Measurements from ENCODE around the gene ANO10.
"Not testable (repeated sequence)": the region's sequence is repeated elsewhere in the genome, so short reads cannot be mapped to it uniquely, and the experiment has no call there.

The ANO10 gene

DNA sequence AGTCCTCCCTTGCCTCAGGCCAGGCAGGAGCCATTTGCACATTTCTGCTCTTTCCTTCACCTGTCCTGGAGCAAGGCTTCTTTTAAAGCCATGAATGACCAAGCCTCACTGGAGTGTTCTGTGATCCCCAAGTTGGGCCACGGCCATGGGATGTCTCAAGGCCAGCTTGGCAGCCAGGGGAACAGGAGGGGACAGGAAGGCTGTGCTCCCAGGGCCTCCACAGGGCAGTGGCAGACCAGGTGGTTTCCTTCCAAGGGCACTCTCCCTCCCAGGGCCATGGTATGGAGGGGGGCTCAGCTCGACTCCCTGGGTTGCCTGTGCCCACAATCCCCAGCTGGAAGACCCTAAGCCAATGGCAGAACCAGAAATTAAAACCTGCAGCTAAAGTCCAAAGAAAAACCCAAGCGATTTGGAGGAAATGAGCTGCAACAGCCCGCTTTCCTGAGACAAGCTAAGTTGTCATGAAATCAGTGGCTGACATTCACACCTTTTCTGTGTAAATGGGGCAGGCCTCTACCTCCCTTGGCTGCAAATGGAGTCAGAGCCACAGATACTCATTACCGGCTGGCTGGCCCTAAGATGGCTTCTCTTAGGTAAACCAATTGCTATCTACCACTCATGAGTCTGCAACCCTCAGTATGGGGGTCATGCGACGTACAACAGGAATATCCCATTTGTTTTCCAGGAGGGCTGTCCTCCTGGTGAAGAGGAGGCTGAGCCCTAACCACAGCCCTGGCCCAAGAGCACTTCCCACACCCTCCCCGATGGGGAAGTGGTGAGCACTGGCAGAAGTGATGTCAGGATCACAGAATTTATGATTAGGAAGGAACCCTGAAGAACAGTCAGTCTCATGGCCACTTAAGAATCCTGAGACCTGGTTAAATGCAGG lies 252.2 kb downstream of the ANO10 start:
- no peak for DNase-seq

DNA sequence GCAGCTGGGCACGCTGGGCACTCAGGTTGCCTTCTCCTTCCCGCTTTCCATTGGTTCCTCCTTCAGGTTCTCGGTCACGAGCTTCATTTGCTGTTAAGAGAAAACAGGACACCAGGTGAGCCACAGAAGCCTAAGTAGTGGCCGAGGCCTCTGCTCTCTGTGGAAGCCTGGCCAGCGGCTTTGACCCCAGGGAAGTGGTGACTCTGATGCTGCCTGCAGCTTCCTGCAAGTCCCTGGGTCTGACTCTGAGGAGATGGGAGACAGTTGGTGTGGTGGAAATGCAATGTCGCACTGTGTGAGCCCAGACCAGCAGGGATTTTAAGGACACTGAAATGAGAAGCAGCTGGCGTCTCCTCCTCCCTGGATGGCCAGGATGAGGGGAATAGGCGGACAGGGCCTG lies 254.9 kb downstream of the ANO10 start:
- DNase-seq = no peak

DNA sequence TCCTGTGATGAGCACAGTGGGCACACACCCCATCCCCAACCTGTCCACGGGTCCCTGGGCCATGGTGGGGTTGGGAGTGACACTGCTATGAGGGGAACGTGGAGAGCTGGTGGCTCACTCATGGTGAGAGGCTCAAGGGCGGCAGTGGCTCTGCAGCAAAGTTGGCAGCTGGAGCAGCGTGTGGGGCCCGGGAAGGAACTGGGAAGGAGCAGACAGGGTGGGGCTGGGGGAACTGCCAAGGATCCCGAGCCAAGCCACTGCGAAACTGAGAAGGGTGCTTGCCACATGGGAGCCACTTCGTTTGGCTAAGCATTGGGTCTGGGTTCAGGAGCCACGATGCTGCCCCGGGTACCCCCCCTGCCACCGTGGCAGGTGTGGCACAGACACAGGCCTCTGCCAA lies 255.3 kb downstream of the ANO10 start:
- DNase-seq = no peak

DNA sequence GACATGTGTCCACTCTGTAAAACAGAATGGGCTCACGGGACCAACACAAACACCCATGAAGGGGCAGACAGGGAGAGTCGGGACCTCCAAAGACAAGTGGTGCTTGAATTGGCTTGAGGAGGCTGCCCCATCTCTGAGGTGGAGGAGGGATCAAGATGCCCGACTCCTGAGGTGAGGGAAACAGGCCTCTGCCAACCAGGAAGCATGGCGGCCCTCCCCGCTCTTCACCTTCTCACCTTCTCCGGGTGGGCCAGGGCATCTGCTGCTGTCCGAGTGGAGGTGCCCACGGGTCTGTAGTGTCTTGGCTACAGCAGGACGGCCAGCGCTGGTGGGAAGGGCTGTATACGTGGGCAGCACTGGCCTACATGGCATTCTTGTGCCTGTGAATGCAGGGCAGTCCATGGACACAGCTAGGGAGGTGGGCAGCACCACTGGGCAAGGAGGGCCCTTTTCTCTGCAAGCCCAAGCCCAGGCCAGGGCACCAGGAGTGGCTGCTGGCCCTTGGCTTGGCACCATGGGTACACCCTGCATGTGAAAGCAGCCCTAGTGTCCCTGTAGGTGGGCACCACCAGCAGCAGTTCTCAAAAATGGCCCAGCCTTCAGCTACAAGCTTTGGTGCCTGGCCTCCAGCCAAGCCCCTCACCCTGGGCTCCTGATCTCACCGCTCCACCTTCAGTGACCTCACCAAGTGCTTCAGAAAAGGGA lies 256.1 kb downstream of the ANO10 start:
- DNase-seq = no peak

DNA sequence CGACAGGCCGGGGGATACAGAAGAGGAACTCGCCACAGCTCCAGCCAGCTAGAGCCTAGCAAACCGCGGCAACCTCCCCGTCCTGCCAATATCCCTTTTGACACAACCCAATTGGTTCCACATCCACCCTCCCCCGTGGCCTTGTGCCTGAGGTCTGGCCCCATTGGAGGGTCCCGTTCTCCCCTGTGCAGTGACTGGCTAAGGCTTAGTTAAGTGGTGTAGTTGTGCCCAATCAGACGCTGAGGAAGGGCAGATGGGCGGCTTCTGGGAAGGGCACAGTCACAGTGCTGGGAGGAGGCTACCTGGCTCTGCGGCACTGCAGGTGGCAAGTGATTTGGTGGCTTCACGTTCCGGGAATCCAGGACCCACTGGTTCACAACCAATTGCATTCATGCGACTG lies 256.9 kb downstream of the ANO10 start:
- DNase-seq = no peak

DNA sequence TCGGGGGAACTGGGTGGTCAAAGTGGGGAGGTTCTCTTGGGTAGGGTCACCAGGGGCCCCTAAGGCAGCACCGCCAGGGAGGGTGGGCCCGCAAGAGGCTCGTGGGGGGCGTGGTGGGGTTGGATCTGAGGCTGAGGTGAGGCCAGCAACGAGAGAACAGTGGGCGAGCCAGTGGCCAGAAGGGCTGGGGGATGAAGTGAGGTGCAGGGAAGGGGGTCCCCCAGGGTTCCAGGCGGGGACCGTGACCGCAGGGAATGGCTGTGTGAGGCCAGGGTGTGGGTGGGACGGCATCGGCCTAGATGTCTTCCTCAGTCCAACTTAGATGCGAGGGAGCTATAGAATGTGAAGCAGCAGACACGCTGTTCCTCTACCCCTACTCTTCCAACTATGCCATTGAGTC lies 257.3 kb downstream of the ANO10 start:
- DNase-seq = no peak

DNA sequence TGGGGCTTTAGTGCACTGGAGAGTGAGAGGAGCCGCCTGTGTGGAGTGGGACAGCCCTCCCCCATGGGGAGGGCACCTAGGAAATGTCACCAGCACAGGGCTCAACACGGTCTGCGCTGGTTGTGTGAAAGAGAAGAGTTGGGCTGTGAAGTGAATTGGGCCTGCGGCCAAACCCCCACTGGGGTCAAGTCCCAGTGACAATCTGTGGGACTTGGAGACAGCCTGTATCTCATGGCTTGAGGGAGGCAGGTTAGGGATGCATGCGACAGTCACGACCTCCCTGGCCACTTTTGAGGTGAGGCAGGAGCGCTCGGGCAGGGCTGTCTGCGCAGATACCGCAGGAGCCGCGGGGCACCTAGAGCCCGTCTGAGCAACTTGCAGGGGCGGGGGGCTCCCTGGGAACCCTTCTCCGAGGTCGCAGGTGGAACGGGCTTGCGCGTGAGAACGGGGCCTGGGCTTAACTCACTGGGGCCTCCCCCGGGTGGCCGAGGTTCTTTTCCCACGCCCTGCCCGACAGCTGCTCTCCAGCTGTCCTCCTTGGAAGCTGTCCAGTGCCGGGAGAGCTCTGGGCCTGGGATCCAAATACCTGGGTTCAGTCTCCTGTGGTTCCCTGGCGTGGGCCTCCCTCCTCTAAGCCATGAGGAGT lies 258.1 kb downstream of the ANO10 start:
- DNase-seq = no peak

DNA sequence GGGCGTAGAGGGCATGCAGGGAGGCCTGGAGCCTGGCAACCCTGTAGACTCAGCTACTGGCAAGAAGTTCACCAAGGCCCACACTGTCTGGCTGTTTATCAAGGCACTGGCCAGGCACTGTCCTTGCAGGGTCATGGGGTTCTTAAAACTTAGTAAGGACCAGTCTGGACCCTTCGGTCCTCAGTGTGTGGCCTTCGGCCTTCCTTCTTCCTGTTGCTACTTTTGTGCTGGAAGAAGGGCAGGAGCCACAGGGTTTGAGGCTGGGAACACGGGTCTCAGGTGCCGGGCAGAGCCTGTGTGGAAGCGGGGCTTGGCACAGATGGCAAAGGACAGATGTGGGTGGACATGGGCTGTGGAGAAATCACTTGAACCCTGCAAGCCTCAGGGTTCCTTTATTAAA lies 258.9 kb downstream of the ANO10 start:
- DNase-seq = no peak

DNA sequence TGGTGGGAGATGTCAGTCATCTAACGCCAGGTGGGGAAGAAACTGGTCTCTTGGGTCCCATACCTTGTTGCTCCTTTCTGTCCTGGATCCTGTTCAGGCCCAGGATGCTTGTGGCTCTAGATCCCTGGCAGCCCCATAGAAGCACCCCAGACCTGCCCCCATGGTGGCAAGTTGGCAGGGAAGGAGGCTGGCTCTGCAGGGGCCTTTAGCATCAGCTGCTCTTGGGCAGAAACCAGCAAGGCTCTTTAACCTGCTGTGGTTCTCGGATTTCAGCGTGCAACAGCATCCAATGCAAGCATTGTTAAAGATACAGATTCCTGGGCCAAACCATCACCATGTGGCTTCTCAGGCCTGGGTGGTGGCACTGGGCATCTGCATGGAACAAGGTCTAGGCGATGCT lies 259.6 kb downstream of the ANO10 start:
- no peak for DNase-seq

DNA sequence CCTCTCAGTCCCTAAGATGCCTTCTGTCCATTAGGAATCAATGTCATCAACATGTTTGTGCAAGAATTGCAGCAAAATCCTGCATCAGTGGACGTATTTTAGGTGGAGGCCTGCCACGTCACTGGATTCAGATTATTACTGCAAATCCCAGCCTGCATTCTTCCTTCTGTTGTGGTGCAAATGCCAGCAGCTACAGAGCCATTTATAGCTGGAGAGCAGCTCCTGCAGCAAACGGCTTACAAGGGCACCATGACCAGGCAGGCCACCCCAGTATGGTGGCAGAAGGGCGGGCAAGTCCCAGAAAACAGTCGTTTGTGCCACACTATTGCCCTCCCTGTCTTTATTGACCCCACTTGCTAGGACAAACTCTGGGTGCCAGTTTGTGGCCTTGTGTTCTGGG lies 260.7 kb downstream of the ANO10 start:
- no peak for DNase-seq

DNA sequence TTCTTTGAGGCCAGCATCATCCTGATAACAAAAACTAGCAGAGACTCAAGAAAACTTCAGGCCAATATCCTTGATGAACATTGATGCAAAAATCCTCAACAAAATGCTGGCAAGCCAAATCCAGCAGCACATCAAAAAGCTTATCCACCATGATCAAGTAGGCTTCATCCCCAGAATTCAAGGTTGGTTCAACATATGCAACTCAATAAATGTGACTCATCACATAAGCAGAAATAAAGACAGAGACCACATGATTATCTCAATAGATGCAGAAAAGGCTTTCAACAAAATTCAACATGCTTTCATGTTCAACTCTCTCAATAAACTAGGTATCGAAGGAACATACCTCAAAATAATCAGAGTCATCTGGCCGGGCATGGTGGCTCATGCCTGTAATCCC lies 265.8 kb downstream of the ANO10 start:
- not testable (repeated sequence) for DNase-seq

DNA sequence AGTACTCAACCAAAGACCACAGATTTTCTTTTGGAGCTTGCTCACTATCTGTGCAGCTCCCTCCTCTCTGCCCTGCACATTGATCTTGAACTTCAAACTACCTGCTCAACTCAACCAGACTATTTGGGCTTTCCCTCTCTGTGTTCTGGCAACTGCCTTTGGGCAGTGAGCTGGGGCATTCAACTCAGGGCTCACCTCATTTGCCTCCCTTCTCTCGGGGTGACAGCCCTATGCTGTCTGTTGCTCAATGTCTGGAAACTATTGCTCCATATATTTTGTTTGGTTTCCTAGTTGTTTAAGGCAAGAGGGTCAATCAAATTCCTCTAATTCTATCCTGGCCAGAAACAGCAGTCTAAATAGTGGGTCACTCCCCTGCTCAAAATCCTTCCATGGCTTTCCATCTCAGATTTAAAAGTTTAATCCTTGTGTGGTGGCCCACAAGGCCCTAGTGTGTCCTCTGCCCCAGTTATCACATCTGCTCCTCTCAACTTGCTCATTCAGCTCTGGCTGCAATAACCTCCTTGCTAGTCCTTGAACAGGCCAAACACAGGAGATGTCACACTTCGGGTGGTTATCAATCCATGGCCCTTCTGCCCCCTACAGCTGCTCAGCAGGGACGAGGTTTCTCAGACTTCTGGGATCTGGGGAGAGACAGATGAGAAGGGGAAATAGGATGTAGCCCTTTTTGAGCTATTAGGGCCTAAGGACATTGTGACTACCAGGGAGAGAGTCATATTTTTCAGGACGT lies 267.7 kb downstream of the ANO10 start:
- no peak for DNase-seq

DNA sequence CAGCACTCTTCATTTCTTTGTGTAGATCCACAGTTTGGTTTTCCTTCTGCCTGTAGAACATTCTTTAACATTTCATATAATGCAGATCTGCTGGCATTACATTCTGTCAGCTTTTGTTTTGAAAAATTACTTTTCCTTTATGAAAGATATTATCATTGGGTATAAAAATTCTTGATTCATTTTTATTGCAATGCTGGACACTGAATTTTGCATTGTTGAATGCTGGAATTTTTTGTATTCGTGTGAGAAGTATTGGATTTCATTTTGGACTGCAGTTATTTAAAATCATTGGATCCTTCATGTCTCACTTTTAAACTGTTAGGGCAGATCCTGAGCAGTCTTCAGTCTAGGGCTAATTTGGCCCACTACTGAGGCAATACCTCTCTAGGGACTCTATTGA lies 268.4 kb downstream of the ANO10 start:
- DNase-seq = no peak

DNA sequence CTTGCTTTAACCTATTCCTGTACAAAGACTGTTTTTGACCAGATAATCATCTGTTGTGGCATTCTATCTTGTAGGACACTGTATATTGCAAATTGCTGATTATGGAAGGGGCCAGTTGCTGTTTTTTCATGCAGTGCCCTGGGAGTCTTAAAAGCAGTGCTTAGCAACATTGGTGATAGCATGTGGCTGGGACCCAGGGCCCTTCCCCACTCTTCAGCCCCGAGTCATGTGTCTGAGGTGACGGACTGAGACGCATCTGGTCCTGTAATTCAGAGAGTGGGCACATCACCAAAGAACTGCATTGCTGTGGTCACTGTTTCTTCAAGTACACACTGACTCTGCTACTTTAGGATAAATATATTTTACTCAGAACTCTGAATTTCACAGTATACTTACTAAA lies 272.1 kb downstream of the ANO10 start:
- no peak for DNase-seq

DNA sequence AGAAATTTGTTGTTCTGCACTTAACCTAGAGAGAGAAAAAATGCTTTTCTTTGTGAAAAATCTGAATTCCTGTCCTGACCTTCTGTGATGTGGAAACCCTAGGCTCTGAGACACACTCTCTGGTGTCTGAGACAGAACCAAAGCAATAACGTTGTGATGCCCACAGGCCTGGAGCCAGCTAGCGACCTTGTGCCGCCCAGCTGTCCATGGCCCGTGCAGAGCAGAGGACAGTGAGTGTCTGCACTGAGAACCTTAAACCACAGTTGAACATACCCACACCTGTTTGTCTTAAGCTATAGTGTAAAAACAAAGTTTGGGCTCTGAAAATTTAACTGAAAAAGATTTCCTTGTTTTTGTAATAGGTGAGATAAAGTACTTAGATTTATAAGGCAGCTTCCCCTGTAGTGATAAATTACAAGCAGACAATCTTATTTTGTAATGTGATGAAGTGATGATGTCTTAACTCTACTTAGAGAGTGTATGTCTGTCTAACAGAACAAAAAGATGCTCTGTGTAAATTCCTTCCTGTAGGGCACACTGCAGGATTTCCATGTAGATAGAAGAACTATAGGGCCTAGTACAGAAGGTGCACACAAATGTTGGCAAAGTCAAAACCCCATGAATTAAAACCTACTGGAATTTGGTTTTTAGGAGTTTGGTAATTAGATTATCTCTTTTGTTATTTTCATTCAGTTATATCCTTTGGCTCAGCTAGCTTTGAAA lies 272.8 kb downstream of the ANO10 start:
- no peak for DNase-seq

DNA sequence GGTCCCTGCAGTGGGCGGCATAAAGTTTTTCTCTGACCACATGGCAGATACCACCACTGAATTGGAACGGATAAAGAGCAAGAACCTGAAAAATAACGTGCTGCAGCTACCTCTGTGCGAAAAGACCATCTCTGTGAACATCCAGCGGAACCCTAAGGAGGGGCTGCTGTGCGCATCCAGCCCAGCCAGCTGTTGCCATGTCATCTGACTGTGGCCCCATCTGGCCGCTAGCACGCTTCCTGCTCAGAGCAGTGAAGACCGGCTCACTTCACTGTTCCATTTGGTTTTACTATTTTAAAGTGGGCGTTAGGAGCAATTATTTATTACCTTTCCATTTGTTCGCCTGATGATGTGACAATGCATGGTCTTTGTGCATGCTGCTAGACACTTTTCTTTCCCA lies 273.5 kb downstream of the ANO10 start:
- DNase-seq = no peak

DNA sequence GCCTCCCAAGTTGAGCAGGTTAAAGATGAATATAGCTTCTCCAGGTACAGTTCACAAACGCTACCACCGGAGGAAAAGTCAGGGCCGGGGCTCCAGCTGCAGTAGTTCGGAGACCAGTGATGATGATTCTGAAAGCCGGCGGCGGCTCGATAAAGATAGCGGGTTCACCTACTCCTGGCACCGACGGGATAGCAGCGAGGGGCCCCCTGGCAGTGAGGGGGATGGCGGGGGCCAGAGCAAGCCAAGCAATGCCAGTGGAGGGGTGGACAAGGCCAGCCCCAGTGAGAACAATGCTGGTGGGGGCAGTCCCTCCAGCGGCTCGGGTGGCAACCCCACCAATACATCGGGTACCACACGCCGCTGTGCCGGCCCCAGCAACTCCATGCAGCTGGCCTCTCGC lies 274.0 kb downstream of the ANO10 start:
- no peak for DNase-seq

DNA sequence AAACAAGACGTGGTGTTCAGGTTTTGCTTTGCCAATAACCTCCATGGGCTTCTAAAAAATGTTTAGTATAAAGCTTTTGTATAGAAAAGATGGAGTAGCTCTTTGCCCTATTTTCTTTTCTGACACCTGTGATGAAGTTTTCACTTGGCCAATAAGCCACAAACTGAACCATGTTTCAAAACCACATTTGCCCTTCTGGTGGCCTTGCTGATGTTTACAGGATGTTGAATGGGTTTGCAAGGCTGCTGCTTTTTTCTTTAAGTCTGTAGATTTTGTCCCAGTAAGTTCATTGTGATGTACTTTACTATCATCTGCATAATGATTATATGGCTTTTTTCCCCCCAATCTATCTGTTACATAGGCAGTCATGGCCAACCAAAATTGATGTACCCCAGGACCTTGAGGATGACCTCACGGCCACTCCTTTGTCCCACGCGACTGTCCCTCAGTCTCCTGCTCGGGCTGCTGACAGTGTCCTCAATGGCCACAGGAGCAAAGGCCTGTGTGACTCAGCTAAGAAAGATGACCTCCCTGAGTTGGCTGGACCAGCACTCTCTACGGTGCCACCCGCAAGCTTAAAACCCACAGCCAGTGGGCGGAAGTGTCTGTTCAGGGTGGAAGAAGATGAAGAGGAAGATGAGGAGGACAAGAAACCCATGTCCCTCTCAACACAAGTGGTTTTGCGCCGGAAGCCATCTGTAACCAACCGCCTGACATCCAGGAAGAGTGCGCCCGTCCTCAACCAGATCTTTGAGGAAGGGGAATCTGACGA lies 274.6 kb downstream of the ANO10 start:
- DNase-seq = no peak

DNA sequence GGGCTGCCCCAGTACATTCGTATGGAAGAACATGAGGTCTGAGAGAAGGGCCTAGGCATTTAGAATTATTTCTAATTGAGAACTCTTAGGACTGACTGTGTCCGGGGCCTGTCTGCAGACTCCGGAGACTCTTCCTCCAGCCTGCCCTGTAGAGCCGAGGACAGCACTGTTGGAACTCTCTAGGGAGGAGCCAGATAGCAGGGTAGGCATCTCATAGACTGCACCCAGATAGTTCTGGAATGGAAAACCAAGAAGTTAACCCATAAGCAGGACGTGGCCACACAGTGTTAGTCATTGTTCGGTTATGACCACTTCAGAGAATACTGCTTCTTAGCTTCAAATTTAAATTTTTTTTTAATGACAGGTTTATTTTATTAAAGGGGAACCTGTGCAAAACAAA lies 275.9 kb downstream of the ANO10 start:
- no peak for DNase-seq

DNA sequence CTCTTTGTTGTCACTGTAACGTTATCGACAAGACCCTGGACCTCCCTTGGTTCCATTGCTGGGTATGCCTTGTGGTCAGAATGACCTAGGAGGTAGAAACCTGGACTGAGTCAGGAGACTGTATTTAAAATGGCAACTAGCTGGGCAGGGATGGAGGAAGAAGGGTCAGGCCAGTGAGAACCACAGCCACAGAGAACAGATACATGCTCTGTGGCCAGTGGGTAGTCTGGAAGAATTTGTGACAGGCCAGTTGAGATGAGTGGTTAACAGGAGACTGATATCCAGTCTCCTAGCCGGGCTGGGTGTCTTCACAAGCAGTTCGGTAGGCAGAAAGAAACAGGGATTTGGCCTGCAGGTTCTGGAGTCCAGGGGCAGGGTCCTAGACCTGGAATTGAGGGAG lies 276.6 kb downstream of the ANO10 start:
- DNase-seq = no peak

DNA sequence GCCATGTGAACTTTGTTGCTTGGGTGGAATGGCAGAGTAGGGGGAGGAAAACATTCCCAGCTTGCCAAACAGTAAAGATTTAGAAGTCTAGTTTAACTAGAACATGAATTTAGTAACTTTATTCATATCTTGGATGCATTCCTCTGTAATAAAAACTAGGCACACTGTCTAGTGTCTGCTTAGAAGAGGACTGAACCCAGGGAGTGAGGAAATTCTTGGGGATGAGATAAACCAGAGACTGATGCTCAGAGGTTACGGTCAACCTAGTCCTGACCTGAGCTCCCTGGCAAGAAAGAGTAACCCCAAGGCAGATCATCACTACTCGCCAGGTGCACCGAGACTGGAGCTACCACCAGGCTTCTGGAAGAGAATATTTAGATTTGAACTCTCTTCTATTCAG lies 277.3 kb downstream of the ANO10 start:
- DNase-seq = no peak

DNA sequence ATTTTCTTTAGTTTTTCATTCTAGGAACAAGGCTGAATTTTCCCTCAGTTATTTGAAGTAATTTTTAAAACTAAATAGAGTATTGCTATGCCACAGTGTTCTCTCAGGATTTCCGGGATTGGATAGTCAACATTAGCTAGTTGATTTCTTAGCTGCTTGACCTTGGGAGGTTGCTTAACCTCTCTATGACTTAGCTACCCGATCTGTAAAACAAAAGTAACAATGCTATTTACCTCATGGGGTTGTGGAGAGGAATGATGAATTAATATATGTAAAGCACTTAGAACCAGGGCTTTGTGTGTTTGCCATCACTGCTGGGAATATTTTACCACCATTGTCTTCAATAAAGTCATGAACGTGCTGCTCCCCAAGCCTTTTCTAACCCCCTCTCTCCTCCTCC lies 278.0 kb downstream of the ANO10 start:
- DNase-seq = no peak

Measured in activated T-cell treated with anti-CD3 and anti-CD28 coated beads for 4 hours (primary cell).